ENCODE data around the gene SMARCC2. TPM values are rescaled to one million over a fixed set of nuclear protein-coding genes. Genes with fewer than 3 reads are reported as not detected.

SMARCC2 gene
- total RNA-seq, 4 donors from 2014 or later = 73.6 to 125 (median 118) TPM

GRCh38 chr12:56186957-56187356 lies 2.3 kb downstream of the SMARCC2 start:
- TF ChIP-seq CTCF (IDR thresholded peaks at IDR 0.05; ENCODE audit: low read depth) = no peak

GRCh38 chr12:56178347-56178746 lies 10.9 kb downstream of the SMARCC2 start:
- TF ChIP-seq CTCF (IDR thresholded peaks at IDR 0.05; ENCODE audit: low read depth) = no peak

- no peak for TF ChIP-seq CTCF (IDR thresholded peaks at IDR 0.05; ENCODE audit: low read depth)
These were observed 16.4 kb downstream of the SMARCC2 start for GRCh38 chr12:56172839-56173238.

GRCh38 chr12:56169229-56169759 lies 20.0 kb downstream of the SMARCC2 start:
- TF ChIP-seq CTCF (IDR thresholded peaks at IDR 0.05; ENCODE audit: low read depth) = no peak

GRCh38 chr12:56165369-56165768 lies 23.9 kb downstream of the SMARCC2 start:
- TF ChIP-seq CTCF (IDR thresholded peaks at IDR 0.05; ENCODE audit: low read depth) = no peak

- no peak for TF ChIP-seq CTCF (IDR thresholded peaks at IDR 0.05; ENCODE audit: low read depth)
These were observed 24.9 kb downstream of the SMARCC2 start for GRCh38 chr12:56164345-56164729.

GRCh38 chr12:56163533-56164344 lies 25.5 kb downstream of the SMARCC2 start:
- TF ChIP-seq CTCF (IDR thresholded peaks at IDR 0.05; ENCODE audit: low read depth) = no peak
